GM23248 (cell line): ENCODE measurements around the gene DUSP22.

Source experiments
- EZH2 ChIP-seq: fragments of 200-600 bp; sonication (generic); IDR thresholded peaks from 2 replicates; pipeline ENCODE4 v1.6.1; 2018; ENCODE audit warnings: antibody characterized with exemption, mild to moderate bottlenecking; ENCODE audit not compliant: insufficient read depth, poor library complexity, severe bottlenecking
- EZH2phosphoT487 ChIP-seq: fragments of 200-600 bp; sonication (generic); IDR thresholded peaks from 2 replicates; pipeline ENCODE4 v1.6.1; 2018; ENCODE audit warnings: antibody characterized with exemption, moderate library complexity, mild to moderate bottlenecking, low read depth; ENCODE audit not compliant: insufficient read depth

DNA sequence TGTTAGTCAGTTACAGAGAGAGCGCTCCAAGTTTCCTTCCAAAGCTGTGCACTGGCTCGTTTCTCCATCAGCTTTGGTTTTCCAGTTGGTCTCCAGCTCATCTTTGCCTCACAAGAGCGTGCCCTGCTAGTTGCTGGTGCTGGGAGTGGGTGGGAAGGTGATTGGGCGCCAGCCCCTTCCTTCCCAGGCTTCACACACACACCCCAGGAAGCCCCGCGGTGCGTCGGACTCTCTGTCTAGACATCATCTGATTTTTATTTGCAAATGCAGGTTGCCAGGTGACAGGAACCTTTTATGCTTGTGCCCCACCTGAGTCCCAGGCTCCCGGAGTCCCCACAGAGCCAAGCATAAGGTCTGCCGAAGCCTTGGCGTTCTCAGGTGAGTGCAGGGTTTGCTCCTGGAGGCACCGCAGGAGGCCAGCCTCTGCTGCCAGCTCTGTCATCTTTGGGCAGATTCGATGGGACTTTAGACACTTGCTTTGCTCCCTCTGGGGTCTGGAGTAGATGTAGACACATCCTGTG, 106.3 kb downstream of the DUSP22 start:
- no peak for TF ChIP-seq EZH2phosphoT487
- no peak for TF ChIP-seq EZH2
